Prostate gland (tissue), 2 donors: ENCODE results near the gene TTLL4.

Experiments used
- POLR2A ChIP-seq: fragments of 450-650 bp; IDR thresholded peaks from one replicate; pipeline ENCODE4 v1.6.1; 2016; ENCODE audit warnings: antibody characterized with exemption, mild to moderate bottlenecking
- POLR2AphosphoS5 ChIP-seq: sonication (generic); formaldehyde crosslinking; IDR thresholded peaks from one replicate; pipeline ENCODE4 v1.6.1; 2017; ENCODE audit warnings: antibody characterized with exemption
- TF ChIP-seq, protein P1 (sequence below), 4 experiments: fragments of 200-600 bp in 2 of 4; fragments of 450-650 bp in 2 of 4; sonication (generic) in 2 of 4; IDR thresholded peaks; 1 replicate in 3 of 4; 2 replicates in 1 of 4; pipeline ENCODE4 v1.5.1; 2016 to 2019; ENCODE audit warnings: antibody characterized with exemption in 4 of 4, mild to moderate bottlenecking in 2 of 4, moderate library complexity in 2 of 4

DNA sequence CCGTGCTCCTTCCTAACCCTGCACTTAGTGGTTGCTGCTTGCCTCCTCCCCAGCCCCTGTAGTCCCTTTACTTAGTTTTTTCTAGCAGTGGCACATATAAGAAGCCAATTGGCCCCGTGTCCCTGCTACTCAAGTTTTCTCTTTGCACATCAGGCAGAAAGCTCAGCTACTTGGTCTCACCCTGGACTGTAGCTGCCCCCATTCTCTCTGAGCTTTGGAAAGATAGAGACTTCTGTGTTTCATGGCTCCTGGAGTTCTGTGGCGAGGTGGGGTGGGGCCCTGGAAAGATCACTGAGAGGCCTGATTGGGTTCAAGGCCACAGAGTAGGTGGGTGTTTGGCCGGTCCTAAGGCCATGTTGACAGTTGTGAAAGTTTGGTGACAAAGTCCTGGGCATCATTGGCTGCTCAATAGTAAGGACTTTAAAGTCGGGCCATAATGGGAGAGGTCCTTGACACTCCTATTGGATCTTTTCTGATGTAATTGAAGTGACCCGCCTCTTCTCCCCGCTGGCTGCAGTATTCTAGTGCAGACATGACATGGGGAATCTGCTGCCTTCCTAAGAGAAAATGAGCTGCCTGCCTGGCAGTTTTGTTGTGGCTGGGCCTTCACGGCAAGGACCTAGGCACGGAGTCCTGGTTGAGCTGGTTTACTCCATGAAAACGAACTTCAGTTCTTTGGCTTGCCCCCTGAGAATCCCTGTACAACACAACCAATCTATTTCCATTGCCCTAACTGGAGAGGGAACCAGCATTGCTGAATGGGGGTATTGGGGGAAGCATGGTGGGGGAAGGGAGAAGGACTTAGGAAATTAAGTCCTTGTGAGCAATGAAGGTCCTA lies 45.2 kb downstream of the TTLL4 start:
- TF ChIP-seq, protein P1, sequence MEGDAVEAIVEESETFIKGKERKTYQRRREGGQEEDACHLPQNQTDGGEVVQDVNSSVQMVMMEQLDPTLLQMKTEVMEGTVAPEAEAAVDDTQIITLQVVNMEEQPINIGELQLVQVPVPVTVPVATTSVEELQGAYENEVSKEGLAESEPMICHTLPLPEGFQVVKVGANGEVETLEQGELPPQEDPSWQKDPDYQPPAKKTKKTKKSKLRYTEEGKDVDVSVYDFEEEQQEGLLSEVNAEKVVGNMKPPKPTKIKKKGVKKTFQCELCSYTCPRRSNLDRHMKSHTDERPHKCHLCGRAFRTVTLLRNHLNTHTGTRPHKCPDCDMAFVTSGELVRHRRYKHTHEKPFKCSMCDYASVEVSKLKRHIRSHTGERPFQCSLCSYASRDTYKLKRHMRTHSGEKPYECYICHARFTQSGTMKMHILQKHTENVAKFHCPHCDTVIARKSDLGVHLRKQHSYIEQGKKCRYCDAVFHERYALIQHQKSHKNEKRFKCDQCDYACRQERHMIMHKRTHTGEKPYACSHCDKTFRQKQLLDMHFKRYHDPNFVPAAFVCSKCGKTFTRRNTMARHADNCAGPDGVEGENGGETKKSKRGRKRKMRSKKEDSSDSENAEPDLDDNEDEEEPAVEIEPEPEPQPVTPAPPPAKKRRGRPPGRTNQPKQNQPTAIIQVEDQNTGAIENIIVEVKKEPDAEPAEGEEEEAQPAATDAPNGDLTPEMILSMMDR (IDR thresholded peaks at IDR 0.05) = no peak
- no peak for TF ChIP-seq POLR2A
- TF ChIP-seq POLR2AphosphoS5 = no peak
